Large intestine (tissue), 3 donors: Measurements from ENCODE around the gene CAPZA1. TPM values are rescaled to one million over a fixed set of nuclear protein-coding genes. Genes with fewer than 3 reads are reported as not detected.
A peak's percentile ranks its signal among the peaks of the same experiment; 100 is the strongest.

Experiments used
- DNase-seq, 2 donors: peaks; one replicate each; pipeline versions ENCODE4 v3.0.0 to v3.0.0-alpha.2; 2013
- H3K27ac ChIP-seq: one replicate; pipeline ENCODE4 v1.5.1; 2013; ENCODE audit warnings: low read length
- H3K27me3 ChIP-seq: 2 replicates; pipeline ENCODE4 v1.6.1; 2013; ENCODE audit warnings: low read length; ENCODE audit not compliant: control insufficient read depth, insufficient read depth
- H3K36me3 ChIP-seq: 2 replicates; pipeline ENCODE4 v1.6.1; 2013; ENCODE audit warnings: low read length; ENCODE audit not compliant: control insufficient read depth, insufficient read depth
- H3K4me1 ChIP-seq: one replicate; pipeline ENCODE4 v1.6.1; 2013; ENCODE audit warnings: low read length; ENCODE audit not compliant: control insufficient read depth, insufficient read depth
- H3K4me3 ChIP-seq: one replicate; pipeline ENCODE4 v1.5.1; 2013; ENCODE audit warnings: low read length
- H3K9me3 ChIP-seq: one replicate; pipeline ENCODE4 v1.6.1; 2013; ENCODE audit warnings: mild to moderate bottlenecking, low read depth, low read length, moderate library complexity; ENCODE audit not compliant: control insufficient read depth
- WGBS: methylation state at CpG from one replicate; pipeline ENCODE4 v1.1.5; 2013; ENCODE audit warnings: low lambda C conversion rate; ENCODE audit not compliant: insufficient coverage; 5-methylcytosine and 5-hydroxymethylcytosine counted together
- polyA plus RNA-seq: library from polyadenylated mRNA; unstranded; fragments of 120-200 nt; gene quantifications from one replicate; pipeline ENCODE4 v1.2.1, GENCODE V29; 2013

Gene CAPZA1
- polyA plus RNA-seq, 1 donor, result 110 TPM

- no peak overlapping the region for H3K27ac ChIP-seq
- 100% methylated on average over 1 of the region's 2 CpGs for WGBS
- H3K4me3 ChIP-seq, result no peak overlapping the region
- H3K9me3 ChIP-seq, result no peaks in the 10 kb centered on the region
- no peaks in the 10 kb centered on the region for H3K36me3 ChIP-seq
- no peaks in the 10 kb centered on the region for H3K4me1 ChIP-seq
- H3K27me3 ChIP-seq, result no peaks in the 10 kb centered on the region
- DNase-seq, result no peak
These were observed 23.4 kb downstream of the CAPZA1 start for GRCh38 chr1:112643080-112643479.

GRCh38 chr1:112646225-112646624 lies 26.6 kb downstream of the CAPZA1 start:
- Histone ChIP-seq H3K27me3 (no peaks in the 10 kb centered on the region), H3K4me1 (no peaks in the 10 kb centered on the region), H3K9me3 (no peaks in the 10 kb centered on the region), H3K27ac (no peak overlapping the region), H3K36me3 (peaks cover 17% of the 10 kb centered on the region), H3K4me3 (no peak overlapping the region)
- no peak for DNase-seq
- WGBS, result no CpG with 5 or more reads among the region's 4 CpGs

GRCh38 chr1:112651205-112651604 lies 31.6 kb downstream of the CAPZA1 start:
- H3K9me3 ChIP-seq, result no peaks in the 10 kb centered on the region
- H3K4me3 ChIP-seq, result no peak overlapping the region
- no peaks in the 10 kb centered on the region for H3K27me3 ChIP-seq
- H3K27ac ChIP-seq, result no peak overlapping the region
- peaks cover 38% of the 10 kb centered on the region for H3K36me3 ChIP-seq
- no peaks in the 10 kb centered on the region for H3K4me1 ChIP-seq
- DNase-seq, result no peak
- no CpG with 5 or more reads among the region's 1 CpG for WGBS

GRCh38 chr1:112665857-112666256 lies 46.2 kb downstream of the CAPZA1 start:
- Histone ChIP-seq H3K4me1 (no peaks in the 10 kb centered on the region), H3K27ac (no peak overlapping the region), H3K9me3 (no peaks in the 10 kb centered on the region), H3K27me3 (no peaks in the 10 kb centered on the region), H3K4me3 (no peak overlapping the region), H3K36me3 (peaks cover 58% of the 10 kb centered on the region)
- no peak for DNase-seq
- WGBS, result 100% methylated on average over 2 of the region's 3 CpGs

- no peaks in the 10 kb centered on the region for H3K27me3 ChIP-seq
- H3K4me1 ChIP-seq, result no peaks in the 10 kb centered on the region
- no peak overlapping the region for H3K27ac ChIP-seq
- WGBS, result 100% methylated on average over 1 of the region's 2 CpGs
- no peaks in the 10 kb centered on the region for H3K9me3 ChIP-seq
- no peak for DNase-seq
- H3K4me3 ChIP-seq, result no peak overlapping the region
- H3K36me3 ChIP-seq, result peaks cover 58% of the 10 kb centered on the region
These were observed 47.3 kb downstream of the CAPZA1 start for GRCh38 chr1:112666946-112667345.

GRCh38 chr1:112672009-112672408 lies 52.4 kb downstream of the CAPZA1 start:
- WGBS, result no CpG with 5 or more reads among the region's 2 CpGs

GRCh38 chr1:112672842-112673241 lies 53.2 kb downstream of the CAPZA1 start:
- WGBS, result no CpG with 5 or more reads among the region's 1 CpG
- peaks cover 11% of the 10 kb centered on the region for H3K4me1 ChIP-seq
- H3K4me3 ChIP-seq, result no peak overlapping the region
- H3K9me3 ChIP-seq, result no peaks in the 10 kb centered on the region
- H3K27ac ChIP-seq, result peak overlapping the region; percentile 27
- no peaks in the 10 kb centered on the region for H3K27me3 ChIP-seq
- peak in 1 of 2 donors; percentile 8 for DNase-seq
- H3K36me3 ChIP-seq, result peaks cover 28% of the 10 kb centered on the region

More at GRCh38 chr1:112672009-112672408, 52.4 kb downstream of the CAPZA1 start:
- peaks cover 11% of the 10 kb centered on the region for H3K4me1 ChIP-seq
- H3K9me3 ChIP-seq, result no peaks in the 10 kb centered on the region
- H3K4me3 ChIP-seq, result no peak overlapping the region
- no peak overlapping the region for H3K27ac ChIP-seq
- no peak for DNase-seq
- H3K36me3 ChIP-seq, result peaks cover 36% of the 10 kb centered on the region
- no peaks in the 10 kb centered on the region for H3K27me3 ChIP-seq

GRCh38 chr1:112673592-112674439 lies 54.2 kb downstream of the CAPZA1 start:
- Histone ChIP-seq H3K4me1 (peaks cover 11% of the 10 kb centered on the region), H3K4me3 (peak overlapping the region; percentile 79), H3K27me3 (no peaks in the 10 kb centered on the region), H3K27ac (peak overlapping the region; percentile 92), H3K9me3 (no peaks in the 10 kb centered on the region), H3K36me3 (peaks cover 25% of the 10 kb centered on the region)
- WGBS, result 53% methylated on average over 2 of the region's 18 CpGs
- DNase-seq, result peak in 1 of 2 donors; percentile 58

- Histone ChIP-seq H3K27ac (peak within 1 kb of the TSS; percentile 92), H3K27me3 (no peaks in the 10 kb centered on the region), H3K4me1 (peaks cover 11% of the 10 kb centered on the region), H3K4me3 (peak within 1 kb of the TSS; percentile 79), H3K9me3 (no peaks in the 10 kb centered on the region), H3K36me3 (peaks cover 20% of the 10 kb centered on the region)
- peak; percentile 61 to 88 for DNase-seq
- 5% methylated on average over 3 of the region's 30 CpGs for WGBS
These were observed 54.9 kb downstream of the CAPZA1 start, which contains the start of gene MOV10 for GRCh38 chr1:112674440-112674985. Gene MOV10, plus strand, starts transcription at chr1:112674659. Its CDS starts 254 bp downstream, at chr1:112674913.

GRCh38 chr1:112674986-112675727 lies 55.5 kb downstream of the CAPZA1 start:
- peak in 1 of 2 donors; percentile 71 for DNase-seq
- WGBS, result no CpG with 5 or more reads among the region's 68 CpGs
- no peaks in the 10 kb centered on the region for H3K27me3 ChIP-seq
- peak overlapping the region; percentile 79 for H3K4me3 ChIP-seq
- H3K36me3 ChIP-seq, result peaks cover 14% of the 10 kb centered on the region
- peaks cover 11% of the 10 kb centered on the region for H3K4me1 ChIP-seq
- peak overlapping the region; percentile 92 for H3K27ac ChIP-seq
- H3K9me3 ChIP-seq, result no peaks in the 10 kb centered on the region
